Tibial nerve (tissue), 4 donors: Measurements from ENCODE around the gene LDHA. TPM values are rescaled to one million over a fixed set of nuclear protein-coding genes. Genes with fewer than 3 reads are reported as not detected.

Experiments used
- DNase-seq, 2 donors: peaks; one replicate each; pipeline ENCODE4 v3.0.0-alpha.2; 2019; ENCODE audit warnings: low spot score in 2 of 2
- H3K27ac ChIP-seq, 4 donors: fragments of 200-600 bp; sonication (generic) in 3 of 4; one replicate each; pipeline ENCODE4 v1.5.1; 2017 to 2019; ENCODE audit warnings: mild to moderate bottlenecking in 1 of 4
- H3K27me3 ChIP-seq, 2 donors: fragments of 200-600 bp; sonication (generic) in 1 of 2; one replicate each; pipeline versions ENCODE4 v1.5.1 to v1.6.0; 2017 to 2019
- H3K36me3 ChIP-seq, 3 donors: fragments of 200-600 bp; sonication (generic); one replicate each; pipeline ENCODE4 v1.5.1; 2018 to 2019
- H3K4me1 ChIP-seq, 4 donors: fragments of 200-600 bp; sonication (generic) in 3 of 4; one replicate each; pipeline ENCODE4 v1.5.1; 2017 to 2019
- H3K4me3 ChIP-seq, 4 donors: fragments of 200-600 bp; sonication (generic) in 3 of 4; one replicate each; pipeline ENCODE4 v1.5.1; 2017 to 2019; ENCODE audit warnings: mild to moderate bottlenecking in 1 of 4, moderate library complexity in 1 of 4
- H3K9me3 ChIP-seq, 4 donors: fragments of 200-600 bp; sonication (generic) in 3 of 4; one replicate each; pipeline ENCODE4 v1.5.1; 2017 to 2019
- CTCF ChIP-seq, 5 experiments: fragments of 200-600 bp in 3 of 5; fragments of 450-650 bp in 2 of 5; sonication (generic) in 3 of 5; IDR thresholded peaks; one replicate each; pipeline ENCODE4 v1.5.1; 2016 to 2019; ENCODE audit warnings: antibody characterized with exemption in 5 of 5, mild to moderate bottlenecking in 3 of 5, moderate library complexity in 2 of 5
- EP300 ChIP-seq, 2 donors: sonication (generic); formaldehyde crosslinking; IDR thresholded peaks; one replicate each; pipeline ENCODE4 v1.6.1; 2017; ENCODE audit warnings: antibody characterized with exemption in 2 of 2, mild to moderate bottlenecking in 1 of 2
- POLR2A ChIP-seq, 2 donors: fragments of 450-650 bp; IDR thresholded peaks; one replicate each; pipeline ENCODE4 v1.6.1; 2017; ENCODE audit warnings: antibody characterized with exemption in 2 of 2, mild to moderate bottlenecking in 2 of 2, moderate library complexity in 2 of 2
- WGBS, 2 donors: methylation state at CpG; one replicate each; pipeline ENCODE4 v1.1.5; 2018; 5-methylcytosine and 5-hydroxymethylcytosine counted together
- small RNA-seq: library from RNA; depleted of rRNA; stranded (forward); fragments of <200 nt; gene quantifications from one replicate; pipeline ENCODE3, GENCODE V24; 2016
- total RNA-seq, 4 donors: library from RNA; depleted of rRNA; stranded (reverse); fragments of >200 nt; gene quantifications; one replicate each; pipeline ENCODE4 v1.1.0, GENCODE V29; 2016

The LDHA gene
- total RNA-seq, 4 donors from 2014 or later = 224 to 512 (median 347) TPM

- TF ChIP-seq EP300 (IDR thresholded peaks at IDR 0.05) (no peak), POLR2A (IDR thresholded peaks at IDR 0.05) (no peak), CTCF (IDR thresholded peaks at IDR 0.05) (no peak)
Observed at GRCh38 chr11:18452927-18453326, 58.6 kb downstream of the LDHA start.

GRCh38 chr11:18455686-18456372 is 61.5 kb downstream of the LDHA start, which contains the start of gene LDHAL6A:
Gene LDHAL6A, plus strand, starts transcription at chr11:18455856. Its CDS starts 825 bp downstream, at chr11:18456681.
- Histone ChIP-seq H3K27me3 (no peaks in the 10 kb centered on the region), H3K27ac (no peak within 1 kb of the TSS), H3K4me3 (no peak within 1 kb of the TSS), H3K9me3 (no peaks in the 10 kb centered on the region), H3K4me1 (no peaks in the 10 kb centered on the region), H3K36me3 (no peaks in the 10 kb centered on the region)
- no peak for DNase-seq
- TF ChIP-seq CTCF (IDR thresholded peaks at IDR 0.05) = no peak
- no peak for TF ChIP-seq EP300 (IDR thresholded peaks at IDR 0.05)
- no peak for TF ChIP-seq POLR2A (IDR thresholded peaks at IDR 0.05)
- 75 to 78% methylated on average over 47 of the region's 47 CpGs for whole genome bisulfite sequencing, 2 donors

More at GRCh38 chr11:18452927-18453326, 58.6 kb downstream of the LDHA start:
- WGBS, 2 donors = 75 to 96% methylated on average over 2 of the region's 2 CpGs
- no peak overlapping the region for H3K27ac ChIP-seq
- H3K4me3 ChIP-seq = no peak overlapping the region
- no peaks in the 10 kb centered on the region for H3K4me1 ChIP-seq
- H3K36me3 ChIP-seq = no peaks in the 10 kb centered on the region
- DNase-seq = no peak
- no peaks in the 10 kb centered on the region for H3K9me3 ChIP-seq
- H3K27me3 ChIP-seq = no peaks in the 10 kb centered on the region

- no peak for TF ChIP-seq CTCF (IDR thresholded peaks at IDR 0.05)
- TF ChIP-seq POLR2A (IDR thresholded peaks at IDR 0.05) = no peak
- no peak for TF ChIP-seq EP300 (IDR thresholded peaks at IDR 0.05)
- 48 to 50% methylated on average over 3 of the region's 3 CpGs for WGBS, 2 donors
- Histone ChIP-seq H3K4me3 (no peak overlapping the region), H3K4me1 (no peaks in the 10 kb centered on the region), H3K27ac (no peak overlapping the region), H3K36me3 (no peaks in the 10 kb centered on the region), H3K9me3 (no peaks in the 10 kb centered on the region), H3K27me3 (no peaks in the 10 kb centered on the region)
- no peak for DNase-seq
Observed at GRCh38 chr11:18457450-18457849, 63.1 kb downstream of the LDHA start.

Small RNA genes within 50 kb of the gene (small RNA-seq; reads per million reads assigned to genes)
- gene MIR3159 = 0.47 reads per million

Other genes with a start within 250 kb of the LDHA start
- gene MRGPRX4, start 221.7 kb upstream of the LDHA start, total RNA-seq = not detected
- not detected for gene SAA4, start 157.8 kb upstream of the LDHA start, total RNA-seq
- 10 to 100 TPM in 1 of 4 donors, not detected in 3; 12.6 TPM for gene SAA2, start 145.9 kb upstream of the LDHA start, total RNA-seq
- 10 to 100 TPM in 3 of 4 donors, 1 to 10 TPM in 1; 7.8 to 58.8 (median 16.6) TPM for gene SAA1, start 128.3 kb upstream of the LDHA start, total RNA-seq
- gene HPS5, start 72.4 kb upstream of the LDHA start, total RNA-seq = 100 to 1,000 TPM in 1 of 4 donors, 10 to 100 TPM in 3; 42.6 to 101 (median 65.2) TPM
- gene GTF2H1, start 72.0 kb upstream of the LDHA start, total RNA-seq = 10 to 100 TPM; 38.7 to 62.2 (median 53.4) TPM
- gene LDHC, start 17.8 kb downstream of the LDHA start, total RNA-seq = not detected
- gene LDHAL6A, start 61.3 kb downstream of the LDHA start, total RNA-seq = not detected
- 100 to 1,000 TPM in 2 of 4 donors, 10 to 100 TPM in 2; 83.3 to 104 (median 99.1) TPM for gene TSG101, start 132.4 kb downstream of the LDHA start, total RNA-seq
- 10 to 100 TPM in 3 of 4 donors, 1 to 10 TPM in 1; 9.6 to 25.8 (median 15.8) TPM for gene UEVLD, start 194.2 kb downstream of the LDHA start, total RNA-seq
- 1 to 10 TPM in 1 of 4 donors, under 1 TPM in 1, not detected in 2; 0.30 to 2.9 TPM for gene MISFA, start 205.2 kb downstream of the LDHA start, total RNA-seq
- gene SPTY2D1, start 239.8 kb downstream of the LDHA start, total RNA-seq = 10 to 100 TPM; 12.3 to 24.3 (median 16.9) TPM